ENCODE measurements around the gene SDC4.

GRCh38 chr20:45288376-45288775 lies 59.8 kb downstream of the SDC4 start:
- TF ChIP-seq CTCF (IDR thresholded peaks at IDR 0.05): no peak
- TF ChIP-seq POLR2A (IDR thresholded peaks at IDR 0.05): no peak

Measured in uterus (tissue), 2 donors.